Measurements from ENCODE around the gene XPNPEP1.

DNA sequence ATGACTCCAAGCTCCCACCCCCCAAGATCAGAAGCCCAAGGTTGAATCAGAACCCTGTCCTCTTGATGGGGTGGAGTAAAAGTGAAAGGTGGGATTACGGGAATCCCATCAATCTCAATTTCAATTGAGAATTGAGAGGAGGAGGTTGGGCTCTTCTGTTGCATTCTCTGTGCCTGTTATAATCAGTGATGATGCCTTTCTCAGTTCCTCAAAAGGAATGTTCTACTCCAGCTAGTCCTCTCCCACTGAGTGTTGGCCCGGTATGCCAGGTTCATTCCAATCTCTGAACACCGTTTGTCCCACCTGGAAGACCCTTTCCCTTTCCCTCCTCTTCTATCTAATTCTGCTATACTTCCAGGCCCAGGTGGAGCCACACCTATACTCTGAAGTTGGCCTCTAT, 17.2 kb upstream of the XPNPEP1 start:
- TF ChIP-seq CTCF (conservative IDR thresholded peaks at IDR 0.05; ENCODE audit: low read depth, low read length) (no peak), EZH2 (IDR thresholded peaks at IDR 0.05; ENCODE audit: borderline replicate concordance, low read depth, low read length, poor library complexity, severe bottlenecking) (no peak)
